Loucy (cell line): ENCODE results near the gene DUSP6.

Experiments
- H2AFZ ChIP-seq: fragments of 200-600 bp; sonication (generic); 2 replicates; pipeline ENCODE4 v1.6.0; 2016; ENCODE audit warnings: antibody characterized with exemption, mild to moderate bottlenecking, low read length, moderate library complexity
- H3F3A ChIP-seq: fragments of 200-600 bp; 2 replicates; pipeline ENCODE4 v1.6.0; 2016; ENCODE audit warnings: antibody characterized with exemption, low read depth, mild to moderate bottlenecking
- H3K27me3 ChIP-seq: fragments of 200-600 bp; sonication (generic); 2 replicates; pipeline ENCODE4 v1.6.1; 2014; ENCODE audit warnings: low read length, mild to moderate bottlenecking; ENCODE audit not compliant: insufficient read depth, poor library complexity, severe bottlenecking
- H3K36me3 ChIP-seq: fragments of 200-600 bp; sonication (generic); 2 replicates; pipeline ENCODE4 v1.6.1; 2016; ENCODE audit warnings: low read length; ENCODE audit not compliant: insufficient read depth
- H3K4me1 ChIP-seq: fragments of 200-600 bp; sonication (generic); 2 replicates; pipeline ENCODE4 v1.5.1; 2014; ENCODE audit warnings: low read length, mild to moderate bottlenecking; ENCODE audit not compliant: insufficient read depth, poor library complexity, severe bottlenecking
- H3K4me2 ChIP-seq: fragments of 200-600 bp; sonication (generic); 2 replicates; pipeline ENCODE4 v1.6.0; 2014; ENCODE audit warnings: antibody characterized with exemption, low read length, low read depth, mild to moderate bottlenecking; ENCODE audit not compliant: poor library complexity, severe bottlenecking
- H3K4me3 ChIP-seq: fragments of 200-600 bp; sonication (generic); 2 replicates; pipeline ENCODE4 v1.5.1; 2014; ENCODE audit warnings: low read length, mild to moderate bottlenecking, mixed read lengths; ENCODE audit not compliant: poor library complexity, severe bottlenecking
- H3K79me2 ChIP-seq: fragments of 200-600 bp; sonication (generic); 2 replicates; pipeline ENCODE4 v1.6.1; 2014; ENCODE audit warnings: low read length; ENCODE audit not compliant: insufficient read depth
- H3K9ac ChIP-seq: fragments of 200-600 bp; sonication (generic); 2 replicates; pipeline ENCODE4 v1.6.0; 2014; ENCODE audit warnings: mild to moderate bottlenecking, low read depth, low read length, moderate library complexity; ENCODE audit not compliant: poor library complexity, severe bottlenecking
- H3K9me2 ChIP-seq: fragments of 200-600 bp; sonication (generic); replicated peaks from 2 replicates; pipeline ENCODE4 v1.6.1; 2016; ENCODE audit warnings: low read depth, low read length, mixed read lengths
- H3K9me3 ChIP-seq: fragments of 200-600 bp; sonication (generic); 2 replicates; pipeline ENCODE4 v1.6.1; 2014; ENCODE audit warnings: mild to moderate bottlenecking, antibody characterized with exemption, low read length, low read depth; ENCODE audit not compliant: insufficient read depth
- H4K20me1 ChIP-seq: fragments of 200-600 bp; sonication (generic); 2 replicates; pipeline ENCODE4 v1.6.0; 2014; ENCODE audit warnings: antibody characterized with exemption, low read length, mild to moderate bottlenecking; ENCODE audit not compliant: insufficient read depth, poor library complexity, severe bottlenecking
- EZH2phosphoT487 ChIP-seq: fragments of 200-600 bp; IDR thresholded peaks from 2 replicates; pipeline ENCODE4 v1.6.1; 2018; ENCODE audit warnings: antibody characterized with exemption, mild to moderate bottlenecking, moderate library complexity, borderline replicate concordance
- TF ChIP-seq, protein P1 (sequence below): fragments of 200-600 bp; sonication (generic); conservative IDR thresholded peaks from 2 replicates; pipeline ENCODE4 v1.5.1; 2014; ENCODE audit warnings: mild to moderate bottlenecking, antibody characterized with exemption, low read length

Gene DUSP6

DNA sequence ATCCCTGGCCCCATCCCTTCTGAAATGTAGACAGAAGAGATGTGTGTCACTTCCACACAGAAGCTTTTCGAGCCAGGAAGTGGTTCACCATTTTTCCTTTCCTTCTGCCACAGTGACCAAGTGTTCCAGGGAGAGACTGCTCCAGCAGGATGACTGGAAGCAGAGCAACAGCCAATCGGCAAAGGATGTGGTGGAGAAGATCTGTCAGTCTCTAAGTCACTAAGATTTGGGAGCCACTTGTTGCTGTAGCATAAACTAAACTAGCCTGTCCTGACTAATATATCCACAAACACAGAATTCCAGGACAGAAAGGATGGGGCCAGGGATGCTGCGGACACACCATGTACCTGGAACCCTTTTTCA, 42.9 kb downstream of the DUSP6 start:
- no peaks in the 10 kb centered on the region for H3K27me3 ChIP-seq
- H3K4me2 ChIP-seq, result no peak overlapping the region
- H3K9me2 ChIP-seq, result no peaks in the 10 kb centered on the region
- no peaks in the 10 kb centered on the region for H3F3A ChIP-seq
- H3K9me3 ChIP-seq, result no peaks in the 10 kb centered on the region
- H3K36me3 ChIP-seq, result no peaks in the 10 kb centered on the region
- H3K4me1 ChIP-seq, result peaks cover 14% of the 10 kb centered on the region
- H4K20me1 ChIP-seq, result no peaks in the 10 kb centered on the region
- H3K9ac ChIP-seq, result no peak overlapping the region
- no peak for TF ChIP-seq EZH2phosphoT487
- TF ChIP-seq, protein P1, sequence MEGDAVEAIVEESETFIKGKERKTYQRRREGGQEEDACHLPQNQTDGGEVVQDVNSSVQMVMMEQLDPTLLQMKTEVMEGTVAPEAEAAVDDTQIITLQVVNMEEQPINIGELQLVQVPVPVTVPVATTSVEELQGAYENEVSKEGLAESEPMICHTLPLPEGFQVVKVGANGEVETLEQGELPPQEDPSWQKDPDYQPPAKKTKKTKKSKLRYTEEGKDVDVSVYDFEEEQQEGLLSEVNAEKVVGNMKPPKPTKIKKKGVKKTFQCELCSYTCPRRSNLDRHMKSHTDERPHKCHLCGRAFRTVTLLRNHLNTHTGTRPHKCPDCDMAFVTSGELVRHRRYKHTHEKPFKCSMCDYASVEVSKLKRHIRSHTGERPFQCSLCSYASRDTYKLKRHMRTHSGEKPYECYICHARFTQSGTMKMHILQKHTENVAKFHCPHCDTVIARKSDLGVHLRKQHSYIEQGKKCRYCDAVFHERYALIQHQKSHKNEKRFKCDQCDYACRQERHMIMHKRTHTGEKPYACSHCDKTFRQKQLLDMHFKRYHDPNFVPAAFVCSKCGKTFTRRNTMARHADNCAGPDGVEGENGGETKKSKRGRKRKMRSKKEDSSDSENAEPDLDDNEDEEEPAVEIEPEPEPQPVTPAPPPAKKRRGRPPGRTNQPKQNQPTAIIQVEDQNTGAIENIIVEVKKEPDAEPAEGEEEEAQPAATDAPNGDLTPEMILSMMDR, result no peak
- no peak overlapping the region for H3K4me3 ChIP-seq
- no peak overlapping the region for H2AFZ ChIP-seq
- H3K79me2 ChIP-seq, result no peaks in the 10 kb centered on the region

DNA sequence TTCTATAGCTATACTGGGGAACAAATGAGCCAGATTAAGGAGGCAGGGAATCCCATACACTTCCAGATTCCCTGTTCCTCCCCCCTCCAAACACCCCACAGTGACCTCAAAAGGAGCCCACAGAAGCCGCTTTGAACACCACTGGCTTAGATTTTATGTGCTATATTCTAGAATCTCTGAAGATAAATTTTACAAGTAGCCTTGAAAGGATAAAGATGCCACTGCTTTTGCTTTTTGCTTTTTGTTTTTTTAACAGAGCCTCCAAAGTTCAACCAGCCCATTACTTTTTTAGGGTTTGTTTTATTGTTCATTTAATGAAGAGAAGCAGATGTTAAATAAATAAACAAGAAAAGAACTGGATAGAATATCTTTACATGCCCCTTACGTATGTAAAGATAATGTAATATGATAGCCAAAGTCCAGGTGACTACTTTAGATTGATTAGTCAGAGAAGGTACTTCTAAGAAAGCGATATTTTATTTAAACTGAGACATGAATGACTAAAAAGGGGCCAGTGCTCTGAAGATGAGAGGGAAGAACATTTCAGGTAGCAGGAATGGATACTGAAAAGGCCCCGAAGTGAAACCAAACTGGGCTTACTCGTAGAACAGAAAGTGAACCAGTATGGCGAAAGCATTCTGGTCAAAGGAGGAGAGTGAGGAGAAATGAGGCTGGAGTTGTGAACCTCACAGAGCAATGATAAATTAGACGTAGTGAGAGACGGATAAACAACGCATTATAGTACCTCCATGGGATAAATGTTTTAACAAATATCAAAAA, 44.6 kb downstream of the DUSP6 start:
- Histone ChIP-seq H3K4me1 (peaks cover 14% of the 10 kb centered on the region), H3K4me3 (no peak overlapping the region), H3K4me2 (no peak overlapping the region), H3K9me2 (no peaks in the 10 kb centered on the region), H3K79me2 (no peaks in the 10 kb centered on the region), H3F3A (no peaks in the 10 kb centered on the region), H2AFZ (no peak overlapping the region), H3K9me3 (no peaks in the 10 kb centered on the region), H3K27me3 (no peaks in the 10 kb centered on the region), H4K20me1 (no peaks in the 10 kb centered on the region), H3K36me3 (no peaks in the 10 kb centered on the region), H3K9ac (no peak overlapping the region)
- TF ChIP-seq EZH2phosphoT487, result no peak
- TF ChIP-seq, protein P1, result no peak

DNA sequence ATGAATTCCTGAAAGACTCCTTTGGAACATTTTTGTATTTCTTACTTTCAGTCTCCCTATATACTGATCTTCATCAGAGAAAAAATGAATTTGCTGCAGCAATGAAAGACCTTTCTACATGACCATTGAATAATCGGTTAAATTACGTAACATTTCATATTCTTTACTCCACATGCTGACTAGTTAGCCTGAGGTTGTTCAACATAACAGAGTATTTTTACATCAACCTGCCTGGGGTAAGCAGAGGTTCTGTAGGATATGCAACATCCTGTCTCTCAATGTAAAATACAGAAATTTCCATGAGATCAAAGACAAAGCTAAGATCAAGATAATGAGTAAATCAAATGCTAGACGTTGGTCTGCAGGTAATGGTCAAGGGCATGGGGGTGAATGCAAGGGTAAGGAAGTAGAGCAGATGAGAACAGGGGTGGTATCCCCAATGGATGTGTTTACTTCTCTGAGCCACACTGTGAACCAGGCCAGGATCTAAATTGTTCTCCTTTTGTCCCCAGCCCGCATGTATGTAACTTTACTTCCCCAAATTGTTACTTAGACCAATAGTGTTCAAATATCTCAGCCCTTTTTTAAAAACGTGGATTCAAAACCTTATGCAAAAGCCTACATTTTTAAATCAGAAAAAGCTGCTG, 45.4 kb downstream of the DUSP6 start:
- Histone ChIP-seq H3K9me2 (no peaks in the 10 kb centered on the region), H3K79me2 (no peaks in the 10 kb centered on the region), H3K9ac (no peak overlapping the region), H3K27me3 (no peaks in the 10 kb centered on the region), H3K36me3 (no peaks in the 10 kb centered on the region), H3K4me1 (peaks cover 14% of the 10 kb centered on the region), H4K20me1 (no peaks in the 10 kb centered on the region), H3K4me3 (no peak overlapping the region), H3F3A (no peaks in the 10 kb centered on the region), H3K9me3 (no peaks in the 10 kb centered on the region), H3K4me2 (no peak overlapping the region), H2AFZ (0 out of 2 replicates have a peak overlapping the region, but pooled peaks have one; percentile 0)
- no peak for TF ChIP-seq EZH2phosphoT487
- TF ChIP-seq, protein P1, result no peak
